Measurements from ENCODE around the gene TGFB3.

The TGFB3 gene

DNA sequence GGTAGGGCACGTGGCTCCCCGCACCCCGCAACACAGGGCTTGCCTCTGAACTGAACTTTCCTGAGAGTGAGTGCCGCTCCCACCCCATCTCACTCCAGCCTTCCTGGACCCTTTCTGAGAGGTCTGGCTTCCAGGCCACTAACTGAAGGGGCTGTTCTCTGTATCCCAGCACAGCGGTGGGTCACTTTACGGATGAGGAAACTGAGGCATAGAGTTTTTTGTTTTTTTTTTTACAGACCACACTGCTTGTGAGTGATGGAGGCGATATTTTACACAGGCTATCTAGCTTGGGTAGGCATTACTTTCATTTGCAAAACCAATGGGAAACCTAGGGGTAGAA lies 1.2 kb upstream of the TGFB3 start:
- peak overlapping the region; percentile 63 for H3K4me3 ChIP-seq (ENCODE audit: control insufficient read depth, low read depth, low read length)
- DNase-seq (ENCODE audit: low read depth) = no peak
- TF ChIP-seq, protein P1, sequence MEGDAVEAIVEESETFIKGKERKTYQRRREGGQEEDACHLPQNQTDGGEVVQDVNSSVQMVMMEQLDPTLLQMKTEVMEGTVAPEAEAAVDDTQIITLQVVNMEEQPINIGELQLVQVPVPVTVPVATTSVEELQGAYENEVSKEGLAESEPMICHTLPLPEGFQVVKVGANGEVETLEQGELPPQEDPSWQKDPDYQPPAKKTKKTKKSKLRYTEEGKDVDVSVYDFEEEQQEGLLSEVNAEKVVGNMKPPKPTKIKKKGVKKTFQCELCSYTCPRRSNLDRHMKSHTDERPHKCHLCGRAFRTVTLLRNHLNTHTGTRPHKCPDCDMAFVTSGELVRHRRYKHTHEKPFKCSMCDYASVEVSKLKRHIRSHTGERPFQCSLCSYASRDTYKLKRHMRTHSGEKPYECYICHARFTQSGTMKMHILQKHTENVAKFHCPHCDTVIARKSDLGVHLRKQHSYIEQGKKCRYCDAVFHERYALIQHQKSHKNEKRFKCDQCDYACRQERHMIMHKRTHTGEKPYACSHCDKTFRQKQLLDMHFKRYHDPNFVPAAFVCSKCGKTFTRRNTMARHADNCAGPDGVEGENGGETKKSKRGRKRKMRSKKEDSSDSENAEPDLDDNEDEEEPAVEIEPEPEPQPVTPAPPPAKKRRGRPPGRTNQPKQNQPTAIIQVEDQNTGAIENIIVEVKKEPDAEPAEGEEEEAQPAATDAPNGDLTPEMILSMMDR (conservative IDR thresholded peaks at IDR 0.05; ENCODE audit: control insufficient read depth, insufficient read depth, low read depth, low read length) = no peak

- DNase-seq (ENCODE audit: low read depth) = peak; percentile 82
- TF ChIP-seq, protein P1 (conservative IDR thresholded peaks at IDR 0.05; ENCODE audit: control insufficient read depth, insufficient read depth, low read depth, low read length) = peak; percentile 49
- peak overlapping the region; percentile 63 for H3K4me3 ChIP-seq (ENCODE audit: control insufficient read depth, low read depth, low read length)
Observed at GRCh38 chr14:75982266-75983018, 647 bp upstream of the TGFB3 start.

DNA sequence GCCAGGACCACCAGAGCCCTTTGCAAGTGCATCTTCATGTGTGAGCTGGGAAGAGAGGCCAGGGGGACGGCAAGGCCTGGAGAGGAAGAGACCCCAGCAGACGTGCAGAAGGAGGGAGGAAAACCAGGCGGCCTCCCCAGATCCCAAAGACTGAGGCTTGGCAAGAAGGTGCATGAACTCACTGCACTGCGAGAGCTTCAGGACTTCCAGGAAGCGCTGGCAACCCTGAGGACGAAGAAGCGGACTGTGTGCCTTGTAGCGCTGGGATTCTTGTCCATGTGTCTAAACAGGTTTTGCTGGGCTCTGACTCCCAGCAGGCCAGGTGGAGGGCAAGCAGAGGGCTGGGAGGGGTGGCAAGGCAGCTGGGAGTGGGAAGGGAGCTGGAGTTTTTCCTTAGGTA lies 939 bp downstream of the TGFB3 start:
- peak overlapping the region; percentile 63 for H3K4me3 ChIP-seq (ENCODE audit: control insufficient read depth, low read depth, low read length)
- DNase-seq (ENCODE audit: low read depth) = peak; percentile 42
- TF ChIP-seq, protein P1 (conservative IDR thresholded peaks at IDR 0.05; ENCODE audit: control insufficient read depth, insufficient read depth, low read depth, low read length) = no peak

- TF ChIP-seq, protein P1 (conservative IDR thresholded peaks at IDR 0.05; ENCODE audit: control insufficient read depth, insufficient read depth, low read depth, low read length) = no peak
- peak overlapping the region; percentile 63 for H3K4me3 ChIP-seq (ENCODE audit: control insufficient read depth, low read depth, low read length)
Observed at GRCh38 chr14:75979648-75980565, 1.9 kb downstream of the TGFB3 start.

GRCh38 chr14:75979071-75979571 lies 2.7 kb downstream of the TGFB3 start:
- DNase-seq (ENCODE audit: low read depth) = peak; percentile 57
- TF ChIP-seq, protein P1 (conservative IDR thresholded peaks at IDR 0.05; ENCODE audit: control insufficient read depth, insufficient read depth, low read depth, low read length) = peak; percentile 62
- peak overlapping the region; percentile 63 for H3K4me3 ChIP-seq (ENCODE audit: control insufficient read depth, low read depth, low read length)

More at GRCh38 chr14:75979648-75980565, 1.9 kb downstream of the TGFB3 start:
- DNase-seq (ENCODE audit: low read depth) = peak; percentile 20

DNA sequence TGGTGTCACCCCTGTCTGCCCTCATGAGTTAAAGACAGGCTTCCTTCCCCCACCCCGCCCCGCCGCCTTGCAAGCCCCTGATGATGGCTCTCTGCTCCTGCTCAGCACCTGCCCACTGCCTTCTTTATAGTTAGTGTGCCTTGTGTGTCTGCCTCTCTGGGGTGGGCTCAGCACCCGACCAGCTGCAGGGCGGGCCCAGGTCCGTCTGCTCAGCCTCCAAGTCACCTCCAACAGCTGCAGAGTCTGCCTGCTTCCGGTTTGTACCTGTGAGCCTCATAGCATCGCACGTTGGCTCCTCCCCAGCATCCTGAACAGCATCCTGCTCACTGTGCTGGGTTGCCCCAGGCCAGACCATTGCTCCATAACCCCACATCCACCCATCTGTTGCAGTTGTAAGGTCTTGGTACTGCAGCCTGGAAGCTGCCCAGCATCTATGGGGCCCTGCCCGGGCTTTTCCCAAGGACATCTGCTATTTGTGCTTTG lies 3.5 kb downstream of the TGFB3 start:
- H3K4me3 ChIP-seq (ENCODE audit: control insufficient read depth, low read depth, low read length) = no peak overlapping the region
- TF ChIP-seq, protein P1 (conservative IDR thresholded peaks at IDR 0.05; ENCODE audit: control insufficient read depth, insufficient read depth, low read depth, low read length) = no peak
- DNase-seq (ENCODE audit: low read depth) = no peak

Measured in fibroblast of mammary gland (primary cell).